Measurements from ENCODE around the gene DMAP1.

GRCh38 chr1:44228218-44228617, 14.9 kb downstream of the DMAP1 start:
- TF ChIP-seq GATA2 (IDR thresholded peaks at IDR 0.05; ENCODE audit: low read depth, low read length) (no peak), GATA3 (IDR thresholded peaks at IDR 0.05; ENCODE audit: low read depth, low read length) (no peak)

All from SH-SY5Y (cell line).